ENCODE measurements around the gene ASB10. TPM values are rescaled to one million over a fixed set of nuclear protein-coding genes. Genes with fewer than 3 reads are reported as not detected.

ASB10 gene
- total and polyA plus RNA-seq, 2 of the 13 experiments (the other 11 are each of a cell fraction or from before 2014, with no cell fraction given), result not detected

GRCh38 chr7:151226875-151227782 is 40.1 kb upstream of the ASB10 start, which contains the start of gene ABCF2 (continued):
- TF ChIP-seq KDM6A (CRISPR knock-in tag; IDR thresholded peaks at IDR 0.05; ENCODE audit: low read depth), result no peak
- 0 out of 2 replicates have a peak, but pooled peaks have one; percentile 6 for TF ChIP-seq RFX3 (CRISPR knock-in tag; IDR thresholded peaks at IDR 0.05)
- no peak for TF ChIP-seq TERF1 (CRISPR knock-in tag; IDR thresholded peaks at IDR 0.05)
- TF ChIP-seq ZNF878 (CRISPR knock-in tag; IDR thresholded peaks at IDR 0.05), result no peak
- no peak for TF ChIP-seq JUNB (CRISPR knock-in tag; IDR thresholded peaks at IDR 0.05; ENCODE audit: borderline replicate concordance)
- no peak for TF ChIP-seq ZFP90 (CRISPR knock-in tag; IDR thresholded peaks at IDR 0.05; ENCODE audit: borderline replicate concordance)
- TF ChIP-seq CENPT (CRISPR knock-in tag; IDR thresholded peaks at IDR 0.05; ENCODE audit: low read depth), result no peak
- peak; percentile 69 for TF ChIP-seq SRF (IDR thresholded peaks at IDR 0.05; ENCODE audit: low read depth, low read length)
- TF ChIP-seq ZNF296 (CRISPR knock-in tag; conservative IDR thresholded peaks at IDR 0.05), result 0 out of 2 replicates have a peak, but pooled peaks have one; percentile 15
- TF ChIP-seq HNRNPLL (IDR thresholded peaks at IDR 0.05; ENCODE audit: low read depth, low read length, poor library complexity, severe bottlenecking), result peak; percentile 53
- TF ChIP-seq HOXD1 (CRISPR knock-in tag; IDR thresholded peaks at IDR 0.05), result no peak
- TF ChIP-seq BRCA1 (CRISPR knock-in tag; IDR thresholded peaks at IDR 0.05), result no peak
- no peak for TF ChIP-seq NR1H2 (CRISPR knock-in tag; IDR thresholded peaks at IDR 0.05; ENCODE audit: borderline replicate concordance, low read depth)
- TF ChIP-seq PAWR (CRISPR knock-in tag; IDR thresholded peaks at IDR 0.05; ENCODE audit: borderline replicate concordance), result no peak
- TF ChIP-seq ZFX (CRISPR knock-in tag; IDR thresholded peaks at IDR 0.05; ENCODE audit: low read depth), result peak; percentile 86
- no peak; the same call in 1 of the 2 replicates for TF ChIP-seq KDM4B (CRISPR knock-in tag; IDR thresholded peaks at IDR 0.05)
- no peak for TF ChIP-seq ZFP36 (IDR thresholded peaks at IDR 0.05; ENCODE audit: borderline replicate concordance, low read depth, low read length, partially characterized antibody)
- TF ChIP-seq TEAD2 (CRISPR knock-in tag; IDR thresholded peaks at IDR 0.05), result no peak
- TF ChIP-seq DR1 (CRISPR knock-in tag; IDR thresholded peaks at IDR 0.05), result peak; percentile 55; the same call in 1 of the 2 replicates
- no peak for TF ChIP-seq ZXDC (CRISPR knock-in tag; IDR thresholded peaks at IDR 0.05)
- 0 out of 2 replicates have a peak, but pooled peaks have one; percentile 49 for TF ChIP-seq TP53 (CRISPR knock-in tag; conservative IDR thresholded peaks at IDR 0.05)
- peak; percentile 87 for TF ChIP-seq NFYC (CRISPR knock-in tag; IDR thresholded peaks at IDR 0.05)
- TF ChIP-seq ZNF329 (CRISPR knock-in tag; IDR thresholded peaks at IDR 0.05; ENCODE audit: low read depth), result no peak
- TF ChIP-seq CREB3 (CRISPR knock-in tag; IDR thresholded peaks at IDR 0.05), result no peak
- TF ChIP-seq ZBTB8A (CRISPR knock-in tag; IDR thresholded peaks at IDR 0.05; ENCODE audit: borderline replicate concordance, low read depth), result no peak
- no peak for TF ChIP-seq RFX1 (IDR thresholded peaks at IDR 0.05)
- TF ChIP-seq ZFAT (CRISPR knock-in tag; conservative IDR thresholded peaks at IDR 0.05), result no peak
